Testis (tissue), 2 donors: Measurements from ENCODE around the gene TDRD9.

Experiments used
- POLR2A ChIP-seq: fragments of 450-650 bp; IDR thresholded peaks from one replicate; pipeline ENCODE4 v1.6.1; 2017; ENCODE audit warnings: antibody characterized with exemption, mild to moderate bottlenecking, moderate library complexity
- TF ChIP-seq, protein P1 (sequence below), 3 experiments: fragments of 450-650 bp in 2 of 3; fragments of 200-600 bp in 1 of 3; sonication (generic) in 1 of 3; IDR thresholded peaks; one replicate each; pipeline ENCODE4 v1.5.1; 2016 to 2019; ENCODE audit warnings: antibody characterized with exemption in 3 of 3, mild to moderate bottlenecking in 2 of 3, moderate library complexity in 1 of 3

DNA sequence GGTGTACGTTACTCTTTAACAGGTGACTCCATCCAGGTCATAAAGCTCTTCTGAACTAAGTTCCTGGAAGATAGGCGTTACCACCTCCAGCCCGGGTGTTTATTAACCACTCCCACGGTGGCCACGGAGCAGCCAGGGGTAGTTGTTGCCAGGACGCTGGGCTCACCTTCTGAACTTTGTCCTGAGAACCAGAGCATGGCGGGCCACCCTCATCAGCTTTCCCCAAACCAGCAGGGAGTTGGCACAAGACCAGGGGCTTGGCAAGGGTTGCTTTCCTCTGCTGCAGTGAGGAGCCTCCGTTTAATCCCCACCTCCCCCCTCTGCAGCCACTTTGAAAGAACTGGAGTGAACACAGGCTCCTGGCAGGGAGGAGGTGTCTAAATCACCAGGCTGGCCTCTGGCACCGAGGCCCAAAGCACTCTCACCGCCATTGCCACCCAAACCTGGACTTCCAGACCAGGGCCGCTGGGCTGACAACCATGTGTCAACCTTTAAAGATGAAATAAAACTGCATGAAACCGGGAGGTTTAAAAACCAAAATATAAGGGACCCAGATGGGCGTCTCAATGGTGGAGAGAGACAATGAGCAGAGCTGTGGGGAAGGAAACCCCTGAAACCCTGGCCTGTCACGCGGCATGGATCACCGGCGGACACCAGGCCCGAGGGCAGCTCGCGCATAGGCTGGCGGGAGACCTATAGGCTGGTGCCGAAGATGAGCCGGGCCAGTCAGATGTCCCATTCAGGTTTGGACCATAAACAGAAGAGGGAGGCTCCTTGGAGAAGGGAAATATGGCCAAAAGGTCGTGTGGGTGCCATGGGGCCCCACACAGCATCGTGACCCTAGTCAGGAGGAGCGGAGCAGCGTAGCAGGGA is 30.9 kb upstream of the TDRD9 start:
- TF ChIP-seq, protein P1, sequence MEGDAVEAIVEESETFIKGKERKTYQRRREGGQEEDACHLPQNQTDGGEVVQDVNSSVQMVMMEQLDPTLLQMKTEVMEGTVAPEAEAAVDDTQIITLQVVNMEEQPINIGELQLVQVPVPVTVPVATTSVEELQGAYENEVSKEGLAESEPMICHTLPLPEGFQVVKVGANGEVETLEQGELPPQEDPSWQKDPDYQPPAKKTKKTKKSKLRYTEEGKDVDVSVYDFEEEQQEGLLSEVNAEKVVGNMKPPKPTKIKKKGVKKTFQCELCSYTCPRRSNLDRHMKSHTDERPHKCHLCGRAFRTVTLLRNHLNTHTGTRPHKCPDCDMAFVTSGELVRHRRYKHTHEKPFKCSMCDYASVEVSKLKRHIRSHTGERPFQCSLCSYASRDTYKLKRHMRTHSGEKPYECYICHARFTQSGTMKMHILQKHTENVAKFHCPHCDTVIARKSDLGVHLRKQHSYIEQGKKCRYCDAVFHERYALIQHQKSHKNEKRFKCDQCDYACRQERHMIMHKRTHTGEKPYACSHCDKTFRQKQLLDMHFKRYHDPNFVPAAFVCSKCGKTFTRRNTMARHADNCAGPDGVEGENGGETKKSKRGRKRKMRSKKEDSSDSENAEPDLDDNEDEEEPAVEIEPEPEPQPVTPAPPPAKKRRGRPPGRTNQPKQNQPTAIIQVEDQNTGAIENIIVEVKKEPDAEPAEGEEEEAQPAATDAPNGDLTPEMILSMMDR (IDR thresholded peaks at IDR 0.05) = no peak
- TF ChIP-seq POLR2A = no peak
